H9 (cell line): ENCODE data around the gene MICAL2. TPM values are rescaled to one million over a fixed set of nuclear protein-coding genes. Genes with fewer than 3 reads are reported as not detected.

ENCODE experiments used
- DNase-seq: peaks from one replicate; pipeline ENCODE4 v3.0.0-alpha.2; 2017
- H2AFZ ChIP-seq: one replicate; pipeline ENCODE4 v1.6.1; 2013; ENCODE audit warnings: mild to moderate bottlenecking, low read length, control low read depth, moderate library complexity
- H2AK5ac ChIP-seq: 2 replicates; pipeline ENCODE4 v1.6.1; 2013; ENCODE audit warnings: low read length, control low read depth, mixed read lengths; ENCODE audit not compliant: insufficient read length
- H2BK120ac ChIP-seq: one replicate; pipeline ENCODE4 v1.6.1; 2013; ENCODE audit warnings: low read depth, mild to moderate bottlenecking, low read length, control low read depth, inconsistent platforms; ENCODE audit not compliant: poor library complexity, severe bottlenecking
- H2BK12ac ChIP-seq: 2 replicates; pipeline ENCODE4 v1.6.1; 2013; ENCODE audit warnings: low read length, control low read depth, mixed read lengths, low read depth; ENCODE audit not compliant: insufficient read length
- H2BK15ac ChIP-seq: 2 replicates; pipeline ENCODE4 v1.6.1; 2013; ENCODE audit warnings: low read depth, low read length, control low read depth
- H2BK20ac ChIP-seq: one replicate; pipeline ENCODE4 v1.6.1; 2013; ENCODE audit warnings: low read depth, mild to moderate bottlenecking, low read length, control low read depth, inconsistent platforms; ENCODE audit not compliant: poor library complexity, severe bottlenecking
- H2BK5ac ChIP-seq: 2 replicates; pipeline ENCODE4 v1.6.1; 2013; ENCODE audit warnings: low read length, control low read depth, mixed read lengths; ENCODE audit not compliant: insufficient read length
- H3K14ac ChIP-seq: 2 replicates; pipeline ENCODE4 v1.6.1; 2013; ENCODE audit warnings: low read length, control low read depth; ENCODE audit not compliant: insufficient read depth
- H3K18ac ChIP-seq: 2 replicates; pipeline ENCODE4 v1.6.1; 2013; ENCODE audit warnings: low read depth, mild to moderate bottlenecking, mixed read lengths, low read length, control low read depth; ENCODE audit not compliant: insufficient read length
- H3K23ac ChIP-seq: 2 replicates; pipeline ENCODE4 v1.6.1; 2013; ENCODE audit warnings: low read length, control low read depth, mixed read lengths, low read depth; ENCODE audit not compliant: insufficient read length
- H3K23me2 ChIP-seq: 2 replicates; pipeline ENCODE4 v1.6.1; 2013; ENCODE audit warnings: low read depth, mild to moderate bottlenecking, mixed read lengths, low read length, control low read depth; ENCODE audit not compliant: insufficient read length, poor library complexity, severe bottlenecking
- H3K27ac ChIP-seq: 2 replicates; pipeline ENCODE4 v1.5.1; 2013; ENCODE audit warnings: low read length, control low read depth, mixed read lengths, low read depth; ENCODE audit not compliant: insufficient read length
- H3K27me3 ChIP-seq: 2 replicates; pipeline ENCODE4 v1.6.1; 2013; ENCODE audit warnings: low read length, control low read depth, inconsistent platforms; ENCODE audit not compliant: insufficient read depth
- H3K4ac ChIP-seq: 2 replicates; pipeline ENCODE4 v1.6.1; 2013; ENCODE audit warnings: low read depth, mild to moderate bottlenecking, control low read depth, inconsistent platforms, low read length, moderate library complexity
- H3K4me1 ChIP-seq: 2 replicates; pipeline ENCODE4 v1.6.1; 2013; ENCODE audit warnings: low read length, control low read depth, inconsistent platforms; ENCODE audit not compliant: insufficient read depth
- H3K4me2 ChIP-seq: 2 replicates; pipeline ENCODE4 v1.6.1; 2013; ENCODE audit warnings: low read length, control low read depth, mixed read lengths; ENCODE audit not compliant: insufficient read length, insufficient read depth
- H3K56ac ChIP-seq: 2 replicates; pipeline ENCODE4 v1.6.1; 2013; ENCODE audit warnings: low read depth, mild to moderate bottlenecking, mixed read lengths, low read length, control low read depth; ENCODE audit not compliant: insufficient read length
- H3K79me1 ChIP-seq: 2 replicates; pipeline ENCODE4 v1.6.1; 2013; ENCODE audit warnings: low read depth, mild to moderate bottlenecking, moderate library complexity, low read length, control low read depth, inconsistent platforms; ENCODE audit not compliant: insufficient read depth, poor library complexity, severe bottlenecking
- H3K79me2 ChIP-seq: 2 replicates; pipeline ENCODE4 v1.6.1; 2013; ENCODE audit warnings: low read length, control low read depth, inconsistent platforms; ENCODE audit not compliant: insufficient read depth
- H3K9ac ChIP-seq: 2 replicates; pipeline ENCODE4 v1.6.1; 2013; ENCODE audit warnings: low read length, control low read depth, mixed read lengths; ENCODE audit not compliant: insufficient read length; ENCODE audit errors: extremely low read depth
- H3K9me3 ChIP-seq: one replicate; pipeline ENCODE4 v1.6.1; 2013; ENCODE audit warnings: low read depth, low read length, inconsistent platforms; ENCODE audit not compliant: control insufficient read depth
- H3T11ph ChIP-seq: one replicate; pipeline ENCODE4 v1.6.1; 2013; ENCODE audit warnings: mild to moderate bottlenecking, low read length, control low read depth, inconsistent platforms
- H4K20me1 ChIP-seq: one replicate; pipeline ENCODE4 v1.6.1; 2013; ENCODE audit not compliant: control insufficient read depth, insufficient read length, insufficient read depth
- H4K5ac ChIP-seq: 2 replicates; pipeline ENCODE4 v1.6.1; 2013; ENCODE audit warnings: low read depth, mild to moderate bottlenecking, mixed read lengths, low read length, control low read depth; ENCODE audit not compliant: insufficient read length
- H4K8ac ChIP-seq: replicated peaks from 2 replicates; pipeline ENCODE4 v1.6.1; 2013; ENCODE audit warnings: low read length, control low read depth, mixed read lengths, low read depth; ENCODE audit not compliant: insufficient read length
- H4K91ac ChIP-seq: 2 replicates; pipeline ENCODE4 v1.6.1; 2013; ENCODE audit warnings: low read depth, mild to moderate bottlenecking, moderate library complexity, mixed read lengths, low read length, control low read depth; ENCODE audit not compliant: insufficient read length
- H3K27ac Mint-ChIP-seq, 3 experiments: 2 replicates in 2 of 3; 3 replicates in 1 of 3; pipeline ENCODE4 v1.8.0; 2020 to 2021; ENCODE audit warnings: mixed read lengths in 3 of 3, mild to moderate bottlenecking in 1 of 3, moderate library complexity in 1 of 3
- H3K27me3 Mint-ChIP-seq: 2 replicates; pipeline ENCODE4 v1.8.0; 2021; ENCODE audit warnings: low read depth, mild to moderate bottlenecking, moderate library complexity, mixed read lengths
- H3K36me3 Mint-ChIP-seq, 3 experiments: 2 replicates in 2 of 3; 3 replicates in 1 of 3; pipeline ENCODE4 v1.8.0; 2020 to 2021; ENCODE audit warnings: low read depth in 3 of 3, mixed read lengths in 3 of 3; ENCODE audit not compliant: insufficient read depth in 1 of 3
- H3K4me1 Mint-ChIP-seq, 2 experiments: 2 replicates each; pipeline ENCODE4 v1.8.0; 2020; ENCODE audit warnings: mixed read lengths in 2 of 2
- H3K4me3 Mint-ChIP-seq, 2 experiments: 2 replicates in 1 of 2; 3 replicates in 1 of 2; pipeline ENCODE4 v1.8.0; 2020 to 2021; ENCODE audit warnings: mild to moderate bottlenecking in 2 of 2, mixed read lengths in 2 of 2, moderate library complexity in 1 of 2
- H3K9me3 Mint-ChIP-seq, 2 experiments: 2 replicates in 1 of 2; 3 replicates in 1 of 2; pipeline ENCODE4 v1.8.0; 2020; ENCODE audit warnings: mild to moderate bottlenecking in 2 of 2, mixed read lengths in 2 of 2, moderate library complexity in 1 of 2
- CTCF ChIP-seq: fragments of 200-600 bp; sonication (generic); conservative IDR thresholded peaks from 3 replicates; pipeline ENCODE4 v1.8.0; 2021; ENCODE audit warnings: antibody characterized with exemption, mild to moderate bottlenecking
- WGBS: extraction: QIAGEN DNeasy Blood & Tissue Kit; methylation state at CpG from one replicate; pipeline ENCODE4 v1.1.7; 2013; ENCODE audit warnings: missing lambda C conversion rate, low lambda C conversion rate, mixed read lengths; ENCODE audit not compliant: insufficient read length; ENCODE audit errors: extremely low coverage; 5-methylcytosine and 5-hydroxymethylcytosine counted together
- total RNA-seq: library from RNA; stranded (reverse); gene quantifications from 2 replicates; pipeline ENCODE4 v1.2.1, GENCODE V29; 2021

The MICAL2 gene
- total RNA-seq, 1 experiment from 2014 or later = 4.7 TPM

- Mint-ChIP-seq H3K36me3 (no peaks in the 10 kb centered on the region), H3K9me3 (no peaks in the 10 kb centered on the region), H3K27me3 (no peaks in the 10 kb centered on the region), H3K27ac (no peak overlapping the region), H3K4me1 (peaks cover 11 to 13% of the 10 kb centered on the region in 2 experiments), H3K4me3 (no peak overlapping the region)
- no peak for TF ChIP-seq CTCF
- H3K18ac ChIP-seq = no peak overlapping the region
- no peak overlapping the region for H2BK15ac ChIP-seq
- H4K8ac ChIP-seq = no peak overlapping the region
- no peak overlapping the region for H2AFZ ChIP-seq
- no peaks in the 10 kb centered on the region for H3K4me1 ChIP-seq
- H4K20me1 ChIP-seq = no peaks in the 10 kb centered on the region
- WGBS = no CpG with 5 or more reads among the region's 5 CpGs
- H3K23me2 ChIP-seq = no peaks in the 10 kb centered on the region
- H3T11ph ChIP-seq = no peak overlapping the region
- no peak overlapping the region for H2BK5ac ChIP-seq
- no peaks in the 10 kb centered on the region for H3K79me1 ChIP-seq
- no peak overlapping the region for H3K4me2 ChIP-seq
- no peak overlapping the region for H4K5ac ChIP-seq
- H4K91ac ChIP-seq = no peak overlapping the region
- no peak overlapping the region for H2BK20ac ChIP-seq
- no peak overlapping the region for H2BK120ac ChIP-seq
- H3K9ac ChIP-seq = no peak overlapping the region
- no peak overlapping the region for H2BK12ac ChIP-seq
- DNase-seq = no peak
- no peak overlapping the region for H3K4ac ChIP-seq
- H3K27me3 ChIP-seq = no peaks in the 10 kb centered on the region
- H3K23ac ChIP-seq = no peak overlapping the region
- no peaks in the 10 kb centered on the region for H3K9me3 ChIP-seq
- no peak overlapping the region for H2AK5ac ChIP-seq
- H3K27ac ChIP-seq = no peak overlapping the region
- no peak overlapping the region; the same call in 1 of the 2 replicates for H3K14ac ChIP-seq
- H3K56ac ChIP-seq = no peak overlapping the region
- H3K79me2 ChIP-seq = no peaks in the 10 kb centered on the region
These were observed 76.3 kb downstream of the MICAL2 start for GRCh38 chr11:12186701-12187100.
